ENCODE data around the gene SLC16A1.
"Not testable (repeated sequence)": the region's sequence is repeated elsewhere in the genome, so short reads cannot be mapped to it uniquely, and the experiment has no call there.

Gene SLC16A1

GRCh38 chr1:112925015-112925414 lies 31.0 kb downstream of the SLC16A1 start:
- DNase-seq (ENCODE audit: low spot score) = no peak

DNA sequence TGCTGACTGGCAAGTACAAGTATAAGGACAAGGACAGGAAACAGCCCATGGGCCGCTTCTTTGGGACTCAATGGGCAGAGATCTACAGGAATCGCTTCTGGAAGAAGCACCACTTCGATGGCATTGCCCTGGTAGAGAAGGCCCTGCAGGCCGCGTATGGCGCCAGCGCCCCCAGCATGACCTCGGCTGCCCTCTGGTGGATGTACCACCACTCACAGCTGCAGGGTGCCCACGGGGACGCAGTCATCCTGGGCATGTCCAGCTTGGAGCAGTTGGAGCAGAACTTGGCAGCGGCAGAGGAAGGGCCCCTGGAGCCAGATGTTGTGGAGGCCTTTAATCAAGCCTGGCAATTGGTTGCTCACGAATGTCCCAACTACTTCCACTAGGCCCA lies 32.0 kb downstream of the SLC16A1 start:
- no peak for DNase-seq (ENCODE audit: low spot score)

DNA sequence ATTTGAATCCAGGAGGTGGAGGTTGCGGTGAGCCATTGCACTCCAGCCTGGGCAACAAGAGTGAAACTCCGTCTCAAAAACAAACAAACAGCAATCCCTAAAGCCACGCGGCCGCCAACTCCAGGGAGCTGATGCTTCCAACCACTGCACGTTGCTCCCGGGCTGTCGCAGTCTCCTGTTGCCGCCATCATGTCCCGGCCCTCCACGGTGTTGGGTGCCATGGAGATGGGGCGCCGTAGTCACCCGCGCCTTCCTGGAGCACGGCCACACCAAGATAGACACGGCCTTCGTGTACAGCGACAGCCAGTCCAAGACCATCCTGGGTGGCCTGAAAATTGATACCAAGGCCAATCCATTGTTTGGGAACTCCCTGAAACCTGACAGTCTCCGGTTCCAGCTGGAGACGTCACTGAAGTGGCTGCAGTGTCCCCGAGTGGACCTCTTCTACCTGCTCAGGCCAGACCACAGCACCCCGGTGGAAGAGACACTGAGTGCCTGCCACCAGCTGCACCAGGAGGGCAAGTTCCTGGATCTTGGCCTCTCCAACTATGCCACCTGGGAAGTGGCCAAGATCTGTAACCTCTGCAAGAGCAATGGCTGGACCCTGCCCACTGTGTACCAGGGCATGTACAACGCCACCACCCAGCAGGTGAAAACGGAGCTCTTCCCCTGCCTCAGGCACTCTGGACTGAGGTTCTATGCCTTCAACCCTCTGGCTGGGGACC lies 32.6 kb downstream of the SLC16A1 start:
- no peak for DNase-seq (ENCODE audit: low spot score)

DNA sequence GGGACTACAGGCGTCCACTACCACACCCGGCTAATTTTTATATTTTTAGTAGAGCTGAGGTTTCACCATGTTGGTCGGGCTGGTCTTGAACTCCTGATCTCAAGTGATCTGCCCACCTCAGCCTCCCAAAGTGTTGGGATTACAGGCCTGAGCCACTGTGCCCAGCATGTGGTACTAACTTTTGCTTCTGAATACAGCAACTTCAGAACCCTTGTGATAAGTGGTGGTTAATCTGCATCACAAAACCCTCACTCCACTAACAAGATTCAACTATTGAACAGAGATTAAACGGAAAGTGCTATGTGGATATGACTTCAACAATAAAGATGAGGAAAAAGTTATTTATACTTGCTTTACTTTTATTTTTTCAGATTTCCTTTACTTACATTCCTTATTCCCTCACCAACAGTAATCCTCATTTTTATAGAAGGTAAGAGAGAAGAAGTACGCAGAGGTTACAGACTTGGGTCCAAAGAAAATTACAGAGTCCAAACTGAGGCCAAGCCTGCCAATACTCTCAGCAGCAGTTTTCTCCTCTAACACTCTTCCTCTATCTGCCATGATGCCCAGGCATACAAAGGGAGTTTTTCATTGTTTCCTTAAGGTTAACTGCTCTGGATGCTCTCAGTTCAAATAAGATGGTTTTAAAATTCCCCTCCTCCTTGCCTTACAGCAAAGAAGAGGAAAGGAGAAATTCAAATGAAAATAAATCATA lies 44.3 kb downstream of the SLC16A1 start:
- no peak for DNase-seq (ENCODE audit: low spot score)

GRCh38 chr1:112909847-112910246 lies 46.1 kb downstream of the SLC16A1 start:
- DNase-seq (ENCODE audit: low spot score) = no peak

GRCh38 chr1:112906150-112906698 lies 49.8 kb downstream of the SLC16A1 start:
- no peak for DNase-seq (ENCODE audit: low spot score)

DNA sequence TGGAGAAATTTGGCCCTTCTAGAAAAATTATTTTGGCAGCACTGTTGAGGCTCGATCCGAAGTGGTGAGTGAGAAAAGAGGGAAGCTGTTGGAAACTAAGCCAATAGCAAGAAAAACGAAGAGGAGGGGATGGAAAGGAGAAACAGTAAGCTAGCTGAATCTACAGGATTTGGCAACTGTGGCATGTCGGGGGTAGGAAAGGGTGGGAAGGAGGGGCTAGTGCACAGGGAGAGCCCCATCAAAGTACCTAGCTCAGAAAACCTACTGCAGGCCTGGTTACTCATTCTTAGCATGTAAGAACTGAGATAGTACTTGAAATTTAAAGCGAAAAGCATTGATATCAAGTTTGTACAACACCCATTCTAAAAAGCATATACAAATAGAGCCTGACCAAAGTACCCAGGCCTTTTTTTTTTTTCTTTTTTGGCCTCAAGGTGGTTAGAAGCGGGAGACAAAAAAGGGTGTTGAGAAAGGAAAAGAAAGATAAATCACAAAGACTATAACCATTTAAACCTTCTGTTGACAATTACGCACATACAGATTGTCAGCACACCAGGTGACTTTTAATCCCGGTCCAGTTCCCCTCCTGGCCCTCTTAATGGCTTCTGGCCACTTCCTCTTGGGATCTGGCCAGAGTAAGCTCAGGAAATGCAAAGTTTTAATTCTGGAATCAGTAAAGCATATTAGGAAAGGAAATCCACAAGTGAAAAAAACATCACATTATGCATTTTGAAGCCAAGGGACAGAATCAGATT lies 50.4 kb downstream of the SLC16A1 start:
- no peak for DNase-seq (ENCODE audit: low spot score)

DNA sequence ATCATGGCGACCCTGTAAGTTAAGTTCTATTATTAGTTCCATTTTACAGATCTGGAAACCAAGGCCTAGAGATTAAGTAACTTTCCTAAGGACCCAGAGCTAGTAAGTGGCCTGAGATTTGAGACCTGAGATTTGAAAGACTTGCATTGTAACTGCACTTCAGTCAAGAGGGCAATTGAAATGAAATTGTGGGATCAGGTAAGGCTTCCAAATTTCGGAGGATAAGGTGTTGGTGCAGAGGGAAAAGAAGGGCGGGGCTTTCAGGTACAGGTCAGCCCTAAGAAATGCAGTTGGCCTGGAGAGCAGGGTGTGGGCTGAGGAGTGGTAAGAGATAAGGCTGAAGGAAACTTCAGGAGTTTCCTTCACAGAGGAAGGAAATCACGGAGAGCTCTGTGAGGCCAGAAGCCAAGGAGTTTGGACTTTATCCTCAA lies 51.1 kb downstream of the SLC16A1 start:
- no peak for DNase-seq (ENCODE audit: low spot score)

DNA sequence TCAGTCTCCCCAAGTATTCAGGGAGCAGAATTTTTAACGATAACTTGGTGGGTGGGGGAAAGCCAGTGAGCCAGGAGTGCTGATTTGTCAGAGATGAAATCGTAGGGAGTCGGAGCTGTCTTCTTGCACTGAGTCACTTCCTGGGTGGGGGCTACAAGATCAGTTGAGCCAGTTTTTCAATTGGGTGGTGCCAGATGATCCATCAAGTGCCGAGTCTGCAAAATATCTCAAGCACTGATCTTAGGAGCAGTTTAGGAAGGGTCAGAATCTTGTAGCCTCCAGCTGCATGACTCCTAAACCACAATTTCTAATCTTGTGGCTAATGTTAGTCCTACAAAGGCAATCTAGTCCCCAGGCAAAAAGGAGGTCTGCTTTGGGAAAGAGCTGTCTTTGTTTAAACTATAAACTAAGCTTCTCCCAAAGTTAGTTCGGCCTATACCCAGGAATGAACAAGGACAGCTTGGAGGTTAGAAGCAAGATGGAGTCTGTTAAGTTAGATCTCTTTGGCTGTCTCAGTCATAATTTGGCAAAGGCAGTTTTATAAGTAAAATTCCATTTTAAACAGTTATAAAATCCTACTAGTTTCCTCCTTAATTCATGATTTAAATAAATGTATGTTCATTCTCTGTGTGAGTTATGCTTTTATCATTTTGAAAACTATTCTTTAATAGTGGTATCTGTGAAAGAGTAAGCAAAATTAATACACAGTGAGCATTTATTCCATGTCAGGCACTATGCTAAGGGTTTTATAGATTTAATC lies 51.7 kb downstream of the SLC16A1 start:
- DNase-seq (ENCODE audit: low spot score) = peak; percentile 41

- DNase-seq (ENCODE audit: low spot score) = no peak
Measured at GRCh38 chr1:112902221-112902620, 53.8 kb downstream of the SLC16A1 start.

DNA sequence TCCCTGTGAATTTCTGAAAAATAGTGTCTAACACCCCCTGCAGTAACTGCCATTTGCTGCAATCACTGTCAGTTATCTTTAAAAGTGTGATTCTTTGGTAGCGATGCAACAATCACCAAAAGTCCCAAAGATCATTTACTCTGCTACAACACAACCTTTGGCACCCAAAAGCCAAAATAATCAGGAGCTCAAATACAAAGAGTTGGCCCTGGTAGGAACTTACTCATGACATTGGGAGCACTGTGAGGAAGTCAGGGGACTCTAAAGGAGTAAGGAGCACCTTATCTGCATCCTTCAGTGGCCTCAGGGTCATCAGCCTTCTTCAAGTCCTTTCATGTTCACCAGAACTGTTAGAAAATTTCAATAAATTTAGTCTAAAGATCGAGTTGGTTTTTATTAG lies 54.6 kb downstream of the SLC16A1 start:
- no peak for DNase-seq (ENCODE audit: low spot score)

GRCh38 chr1:112896783-112897182 lies 59.2 kb downstream of the SLC16A1 start:
- no peak for DNase-seq (ENCODE audit: low spot score)

DNA sequence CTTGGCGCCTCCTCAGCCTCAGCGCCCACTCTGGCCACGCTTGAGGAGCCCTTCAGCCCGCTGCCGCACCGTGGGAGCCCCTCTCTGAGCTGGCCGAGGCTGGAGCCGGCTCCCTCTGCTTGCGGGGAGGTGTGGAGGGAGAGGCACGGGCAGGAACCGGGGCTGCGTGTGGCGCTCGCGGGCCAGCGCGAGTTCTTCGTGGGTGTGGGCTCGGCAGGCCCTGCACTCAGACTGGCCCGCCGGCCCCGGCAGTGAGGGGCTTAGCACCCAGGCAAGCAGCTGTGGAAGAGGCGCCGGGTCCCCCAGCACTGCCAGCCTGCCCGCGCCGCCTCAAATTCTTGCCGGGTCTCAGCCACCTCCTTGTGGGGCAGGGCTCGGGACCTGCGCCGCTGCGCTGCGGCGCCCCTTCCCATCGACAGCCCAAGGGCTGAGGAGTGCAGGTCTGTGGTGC lies 61.4 kb downstream of the SLC16A1 start:
- DNase-seq (ENCODE audit: low spot score) = no peak

DNA sequence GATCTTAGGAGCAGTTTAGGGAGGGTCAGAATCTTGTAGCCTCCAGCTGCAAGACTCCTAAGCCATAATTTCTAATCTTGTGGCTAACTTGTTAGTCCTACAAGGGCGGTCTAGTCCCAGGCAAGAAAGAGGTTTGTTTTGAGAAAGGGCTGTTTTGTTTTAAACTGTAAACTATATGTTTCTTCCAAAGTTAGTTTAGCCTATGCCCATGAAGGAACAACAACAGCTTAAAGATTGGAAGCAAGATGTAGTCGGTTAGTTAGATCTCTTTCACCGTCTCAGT lies 62.0 kb downstream of the SLC16A1 start:
- no peak for DNase-seq (ENCODE audit: low spot score)

DNA sequence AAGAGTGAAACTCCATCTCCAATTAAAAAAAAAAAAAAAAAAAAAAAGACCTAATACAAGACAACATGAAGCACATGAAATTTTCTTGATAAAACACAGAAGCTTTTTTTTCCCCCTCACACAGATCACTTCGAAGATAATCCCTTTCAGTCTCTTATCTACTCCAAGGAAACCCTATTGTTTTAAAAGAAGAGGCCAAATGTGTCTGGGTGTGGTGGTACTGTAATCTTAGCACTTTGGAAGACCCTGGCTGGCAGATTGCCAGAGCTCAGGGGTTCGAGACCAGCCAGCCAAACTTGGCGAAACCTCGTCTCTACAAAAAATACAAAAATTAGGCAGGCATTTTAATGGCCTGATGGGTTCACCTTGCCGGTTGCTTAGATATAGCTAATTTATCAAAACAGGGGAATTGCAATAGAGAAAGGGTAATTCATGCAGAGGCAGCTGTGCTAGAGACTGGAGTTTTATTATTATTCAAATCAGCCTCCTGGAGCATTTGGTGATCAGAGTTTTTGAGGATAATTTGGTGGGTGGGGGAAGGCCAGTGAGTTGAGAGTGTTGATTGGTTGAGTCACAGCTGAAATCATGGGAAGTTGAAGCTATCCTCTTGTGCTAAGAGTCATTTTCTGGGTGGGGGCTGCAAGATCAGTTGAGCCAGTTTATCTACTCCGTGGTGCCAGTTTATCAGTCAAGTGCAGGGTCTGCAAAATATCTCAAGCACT lies 62.5 kb downstream of the SLC16A1 start:
- DNase-seq (ENCODE audit: low spot score) = no peak

- not testable (repeated sequence) for DNase-seq (ENCODE audit: low spot score)
Measured at GRCh38 chr1:112889906-112890305, 66.1 kb downstream of the SLC16A1 start.

- no peak for DNase-seq (ENCODE audit: low spot score)
Measured at GRCh38 chr1:112889052-112889768, 66.8 kb downstream of the SLC16A1 start.

DNA sequence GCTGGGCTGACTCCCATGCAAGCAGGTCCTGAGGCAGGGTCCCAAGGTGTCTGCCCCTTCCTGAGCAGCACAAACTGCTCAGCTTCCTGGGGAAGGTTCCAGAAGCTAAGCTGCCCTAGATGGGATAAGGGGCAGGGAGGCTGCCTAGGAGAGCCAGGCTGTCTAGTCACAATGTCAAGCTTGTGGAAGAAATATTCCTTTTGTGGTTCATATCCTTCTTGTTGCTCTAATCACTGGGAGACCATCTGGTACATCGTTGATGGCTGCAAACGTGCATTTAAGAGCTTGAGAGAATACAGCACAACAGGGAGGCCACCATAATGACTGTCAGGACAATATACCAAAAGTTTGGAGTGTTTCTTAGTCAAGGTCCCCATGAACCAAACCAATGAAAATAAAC lies 67.4 kb downstream of the SLC16A1 start:
- DNase-seq (ENCODE audit: low spot score) = no peak

DNA sequence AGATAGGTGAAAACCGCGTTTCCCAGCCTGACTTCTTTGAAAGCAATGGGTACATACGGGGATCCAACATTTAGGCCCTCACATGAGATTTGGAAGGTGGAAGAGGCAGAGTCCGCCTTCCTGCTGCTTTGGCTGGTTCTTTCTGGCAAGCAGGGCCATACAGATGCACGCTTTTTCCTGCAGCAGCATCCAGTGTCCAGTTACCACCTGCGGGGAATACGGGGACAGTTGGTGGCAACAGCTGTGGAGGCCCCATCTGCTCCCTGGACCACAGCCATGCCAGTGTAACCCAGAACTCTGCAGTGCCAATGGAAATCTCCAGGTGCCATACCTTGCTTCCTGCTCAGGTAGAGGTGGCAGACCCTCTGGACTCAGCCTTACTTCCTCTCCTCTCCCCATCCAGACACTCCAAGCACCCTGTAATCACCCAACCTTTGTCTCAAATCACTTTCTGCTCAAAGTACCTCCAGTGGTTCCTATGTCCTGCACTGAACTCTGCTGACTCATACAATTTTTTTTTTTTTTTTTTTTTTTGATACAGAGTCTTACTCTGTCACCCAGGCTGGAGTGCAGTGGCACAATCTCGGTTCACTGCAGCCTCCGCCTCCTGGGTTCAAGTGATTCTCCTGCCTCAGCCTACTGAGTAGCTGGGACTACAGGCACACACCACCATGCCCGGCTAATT lies 68.3 kb downstream of the SLC16A1 start:
- DNase-seq (ENCODE audit: low spot score) = no peak

DNA sequence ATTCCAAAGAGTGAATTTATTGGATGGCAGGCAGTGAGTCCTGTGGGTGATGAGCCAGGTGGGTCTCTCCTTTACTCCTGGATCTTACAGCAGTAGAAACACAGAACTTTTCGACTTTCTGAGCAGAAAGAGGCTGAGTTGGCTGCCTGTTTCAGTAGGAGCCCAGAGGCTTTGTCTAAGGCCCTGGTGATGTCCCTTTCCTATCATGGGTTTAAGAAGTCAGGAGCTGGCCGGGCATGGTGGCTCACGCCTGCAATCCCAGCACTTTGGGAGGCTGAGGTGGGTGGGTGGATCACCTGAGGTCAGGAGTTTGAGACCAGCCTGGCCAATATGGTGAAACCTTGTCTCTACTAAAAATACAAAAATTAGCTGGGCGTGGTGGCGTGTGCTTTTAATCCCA lies 71.0 kb downstream of the SLC16A1 start:
- not testable (repeated sequence) for DNase-seq (ENCODE audit: low spot score)
